CD4-positive, alpha-beta T cell treated with Interleukin-4 for 1 hour (primary cell): Measurements from ENCODE around the gene SPEM3.

ENCODE experiments used
- DNase-seq, 2 donors: peaks; one replicate each; pipeline ENCODE4 v3.0.0-alpha.2; 2020 to 2022

SPEM3 gene

DNA sequence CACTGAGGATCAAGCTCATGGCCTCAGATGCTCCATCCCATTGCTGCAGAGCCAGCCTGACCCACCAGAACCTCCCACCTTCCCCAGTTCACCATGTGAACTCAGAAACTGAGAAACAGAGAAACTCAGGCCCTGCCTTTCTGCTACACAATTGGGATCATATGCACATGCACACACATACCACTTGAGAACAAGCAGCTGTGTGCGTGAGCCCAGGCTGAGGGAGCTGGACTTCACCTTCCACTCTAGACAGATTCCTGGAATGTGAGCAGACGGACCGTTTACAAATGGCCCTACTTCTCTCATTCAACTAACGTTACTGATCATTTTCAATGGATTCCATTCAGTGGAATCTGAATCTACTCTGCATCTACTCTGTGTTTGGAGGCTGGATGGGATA lies 5.0 kb upstream of the SPEM3 start:
- DNase-seq: no peak

DNA sequence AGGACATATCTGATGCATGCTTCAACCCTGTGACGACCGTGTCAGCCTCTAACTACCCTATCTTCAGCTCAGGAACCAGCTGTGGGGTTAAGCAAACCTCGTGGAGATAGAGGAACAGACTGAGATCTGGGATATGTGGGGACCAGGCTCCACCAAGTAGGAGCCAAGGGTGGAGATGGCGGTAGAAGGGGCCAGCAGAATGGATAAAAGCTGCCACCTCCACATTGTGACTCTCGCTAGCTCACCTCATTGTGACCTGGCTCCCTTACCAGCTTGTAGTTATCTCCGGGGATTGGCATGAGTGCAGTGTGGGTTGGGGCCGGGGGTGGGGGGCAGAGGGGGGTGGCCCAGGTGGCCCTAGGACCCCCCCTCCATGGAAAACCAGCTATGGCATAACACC lies 3.3 kb upstream of the SPEM3 start, which contains the start of gene SPEM2:
SPEM2 (plus strand) TSS at position 301 of the 400 bp plus-strand sequence; CDS start at position 374, 73 bp downstream.
- DNase-seq: no peak

DNA sequence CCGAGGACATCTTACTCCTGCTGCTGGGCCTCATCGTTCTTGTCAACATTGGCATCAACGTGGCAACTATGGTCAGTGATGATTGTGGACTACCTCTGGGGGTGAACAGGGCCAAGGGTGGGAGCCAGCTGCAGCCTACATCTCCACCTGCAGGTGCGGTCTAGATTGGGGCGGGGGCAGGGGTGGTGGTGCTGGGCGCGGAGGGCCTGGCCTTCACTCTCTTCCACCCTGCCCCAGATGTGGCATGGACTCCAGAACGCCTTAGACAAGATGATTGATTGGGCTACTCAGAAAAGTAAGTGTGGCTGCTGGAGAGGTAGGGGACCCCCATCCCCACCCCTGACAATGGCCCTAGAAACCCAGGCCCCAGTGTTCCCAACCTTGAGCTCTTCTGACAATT lies 2.9 kb upstream of the SPEM3 start:
- DNase-seq: no peak

DNA sequence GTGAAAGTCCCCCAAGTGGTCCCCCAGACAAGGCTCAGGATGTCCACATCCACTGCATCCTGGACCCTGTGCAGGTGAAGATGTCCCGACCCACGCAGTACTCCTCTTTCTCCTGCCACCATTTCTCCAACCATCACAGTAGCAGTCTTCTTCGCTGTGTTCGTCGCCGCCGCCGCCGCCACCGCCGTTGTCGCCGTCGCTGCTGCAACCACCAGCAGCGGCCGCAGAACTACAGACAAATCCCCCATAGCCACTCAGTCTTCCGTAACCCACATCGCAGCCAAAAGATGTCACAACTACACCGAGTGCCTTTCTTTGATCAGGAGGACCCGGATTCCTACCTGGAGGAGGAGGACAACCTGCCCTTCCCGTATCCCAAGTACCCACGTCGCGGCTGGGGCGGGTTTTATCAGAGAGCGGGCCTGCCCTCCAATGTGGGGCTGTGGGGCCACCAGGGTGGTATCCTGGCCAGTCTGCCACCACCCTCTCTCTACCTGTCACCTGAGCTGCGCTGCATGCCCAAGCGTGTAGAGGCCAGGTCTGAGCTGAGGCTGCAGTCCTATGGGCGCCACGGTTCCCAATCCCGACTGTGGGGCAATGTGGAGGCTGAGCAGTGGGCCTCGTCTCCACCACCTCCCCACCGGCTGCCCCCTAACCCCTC lies 2.3 kb upstream of the SPEM3 start:
- DNase-seq: no peak

DNA sequence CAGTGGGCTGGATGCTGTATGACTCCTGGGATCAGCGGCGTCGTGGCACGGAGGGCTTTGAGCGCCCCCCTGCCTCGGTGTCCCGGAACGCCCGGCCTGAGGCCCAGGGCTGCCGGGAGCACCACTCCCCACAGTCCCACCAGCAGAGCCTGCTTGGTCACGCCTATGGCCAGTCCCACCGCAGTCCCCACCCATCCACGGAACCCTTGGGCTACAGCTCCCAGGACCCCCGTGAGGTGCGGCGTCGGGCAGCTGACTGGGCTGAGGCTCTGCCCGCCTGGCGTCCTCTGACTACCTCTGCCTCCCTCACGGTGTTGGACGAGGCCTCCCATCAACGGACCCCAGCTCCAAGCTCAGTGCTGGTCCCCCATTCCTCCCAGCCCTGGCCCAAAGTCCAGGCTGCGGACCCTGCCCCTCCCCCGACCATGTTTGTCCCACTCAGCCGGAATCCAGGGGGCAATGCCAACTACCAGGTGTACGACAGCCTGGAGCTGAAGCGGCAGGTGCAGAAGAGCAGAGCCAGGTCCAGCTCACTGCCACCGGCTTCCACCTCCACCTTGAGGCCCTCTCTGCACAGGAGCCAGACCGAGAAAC lies 1.7 kb upstream of the SPEM3 start:
- no peak for DNase-seq

DNA sequence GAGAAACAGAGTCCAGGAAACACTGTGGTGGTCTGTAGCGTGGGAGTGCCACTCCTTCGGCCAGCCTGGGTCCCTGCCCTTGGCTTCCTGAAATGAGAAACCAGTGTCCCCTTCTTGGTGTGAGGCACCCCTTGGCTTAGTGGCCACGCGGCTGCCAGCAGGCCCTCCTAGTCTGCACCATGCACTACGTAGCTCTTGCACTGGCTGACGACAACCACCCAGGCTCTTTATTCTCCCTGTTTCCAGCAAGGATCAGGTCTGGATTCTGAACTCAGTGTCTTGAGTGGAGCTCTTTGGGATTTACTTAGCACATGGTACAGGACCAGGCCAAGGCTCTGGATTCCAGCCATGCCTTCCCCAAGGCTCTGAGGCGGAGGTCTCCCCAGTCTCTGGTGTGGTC lies 1.1 kb upstream of the SPEM3 start:
- DNase-seq: no peak

DNA sequence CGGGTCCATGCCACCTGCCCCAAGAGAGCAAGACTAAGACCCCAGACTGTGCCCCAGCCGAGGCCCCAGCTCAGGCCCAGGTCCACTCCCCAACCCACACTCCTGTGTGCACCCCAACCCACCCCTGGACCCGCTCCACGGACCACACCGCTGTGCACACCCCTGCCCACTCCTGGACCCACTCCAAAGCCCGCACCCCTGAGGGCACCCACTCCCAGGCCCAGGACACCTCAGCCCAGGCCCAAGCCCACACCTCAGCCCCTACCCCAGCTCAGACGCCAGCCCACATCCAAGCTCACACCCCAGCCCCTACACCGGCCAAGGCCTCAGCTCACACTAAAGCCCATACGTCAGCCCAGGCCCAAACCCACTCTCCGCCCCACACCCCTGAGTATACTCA lies 1.1 kb downstream of the SPEM3 start:
- DNase-seq: no peak

DNA sequence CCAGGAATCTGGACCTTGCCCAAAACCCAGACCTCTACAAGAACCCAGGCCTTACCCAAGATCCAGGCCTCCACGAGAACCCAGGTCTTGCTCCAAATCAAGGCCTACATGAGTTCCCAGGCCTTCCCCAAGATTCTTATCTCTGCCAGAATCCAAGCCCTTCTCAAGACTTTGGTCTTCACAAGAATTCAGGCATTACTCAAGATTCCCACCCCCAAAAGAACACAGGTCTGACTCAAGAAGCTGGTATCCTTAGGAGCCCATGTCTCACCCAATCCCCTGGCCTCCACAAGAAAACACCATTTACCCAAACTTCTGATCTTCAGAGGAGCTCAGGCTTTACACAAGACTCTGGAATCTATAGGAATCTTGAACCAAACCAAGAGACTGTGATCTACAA lies 2.6 kb downstream of the SPEM3 start:
- no peak for DNase-seq

DNA sequence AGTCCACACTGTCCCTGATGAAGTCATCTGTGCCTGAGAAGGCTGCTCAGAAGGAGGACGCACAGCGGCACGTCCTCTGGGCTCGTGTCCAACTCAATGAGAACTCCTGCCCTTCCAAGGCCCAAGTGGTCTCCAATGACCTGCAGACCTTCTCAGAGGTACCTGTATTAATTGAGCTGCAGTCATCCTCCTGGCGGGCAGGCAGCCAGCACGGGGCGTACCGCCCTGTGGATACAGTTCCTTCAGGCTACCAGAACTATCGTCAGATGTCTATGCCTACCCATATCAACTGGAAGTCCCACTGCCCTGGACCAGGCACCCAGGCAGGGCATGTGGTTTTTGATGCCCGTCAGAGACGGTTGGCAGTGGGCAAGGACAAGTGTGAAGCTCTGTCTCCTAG lies 3.6 kb downstream of the SPEM3 start:
- DNase-seq: no peak

DNA sequence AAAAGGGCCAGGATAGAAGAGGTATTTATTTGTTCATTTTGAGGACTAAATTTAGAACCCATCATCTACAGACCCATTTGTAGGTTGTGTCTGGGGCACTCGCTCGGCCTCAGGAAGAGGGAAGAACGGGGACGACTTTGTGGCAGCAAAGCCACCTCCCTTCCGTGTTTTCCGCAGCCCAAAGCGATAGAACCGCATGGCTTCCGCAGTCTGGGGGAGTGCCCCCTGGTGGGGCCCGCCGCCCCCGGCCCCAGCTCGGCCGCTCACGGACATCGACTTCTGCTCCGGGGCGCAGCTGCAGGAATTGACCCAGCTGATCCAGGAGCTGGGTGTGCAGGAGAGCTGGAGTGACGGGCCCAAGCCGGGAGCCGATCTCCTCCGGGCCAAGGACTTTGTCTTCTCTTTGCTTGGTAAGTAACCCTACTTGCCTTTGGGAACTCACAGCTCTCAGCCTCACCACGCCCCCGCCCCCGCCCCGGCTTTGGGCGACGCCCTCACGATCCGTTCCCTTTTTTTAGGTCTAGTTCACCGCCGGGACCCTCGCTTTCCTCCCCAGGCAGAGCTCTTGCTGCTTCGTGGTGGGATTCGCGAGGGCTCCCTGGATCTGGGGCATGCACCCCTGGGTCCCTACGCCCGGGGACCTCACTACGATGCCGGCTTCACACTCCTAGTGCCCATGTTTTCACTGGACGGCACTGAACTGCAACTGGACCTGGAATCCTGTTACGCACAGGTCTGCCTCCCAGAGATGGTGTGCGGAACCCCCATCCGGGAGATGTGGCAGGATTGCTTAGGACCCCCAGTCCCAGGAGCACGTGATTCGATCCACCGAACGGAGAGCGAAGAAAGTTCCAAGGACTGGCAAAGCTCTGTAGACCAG lies 7.3 kb downstream of the SPEM3 start:
- DNase-seq: peak; percentile 49 to 63

DNA sequence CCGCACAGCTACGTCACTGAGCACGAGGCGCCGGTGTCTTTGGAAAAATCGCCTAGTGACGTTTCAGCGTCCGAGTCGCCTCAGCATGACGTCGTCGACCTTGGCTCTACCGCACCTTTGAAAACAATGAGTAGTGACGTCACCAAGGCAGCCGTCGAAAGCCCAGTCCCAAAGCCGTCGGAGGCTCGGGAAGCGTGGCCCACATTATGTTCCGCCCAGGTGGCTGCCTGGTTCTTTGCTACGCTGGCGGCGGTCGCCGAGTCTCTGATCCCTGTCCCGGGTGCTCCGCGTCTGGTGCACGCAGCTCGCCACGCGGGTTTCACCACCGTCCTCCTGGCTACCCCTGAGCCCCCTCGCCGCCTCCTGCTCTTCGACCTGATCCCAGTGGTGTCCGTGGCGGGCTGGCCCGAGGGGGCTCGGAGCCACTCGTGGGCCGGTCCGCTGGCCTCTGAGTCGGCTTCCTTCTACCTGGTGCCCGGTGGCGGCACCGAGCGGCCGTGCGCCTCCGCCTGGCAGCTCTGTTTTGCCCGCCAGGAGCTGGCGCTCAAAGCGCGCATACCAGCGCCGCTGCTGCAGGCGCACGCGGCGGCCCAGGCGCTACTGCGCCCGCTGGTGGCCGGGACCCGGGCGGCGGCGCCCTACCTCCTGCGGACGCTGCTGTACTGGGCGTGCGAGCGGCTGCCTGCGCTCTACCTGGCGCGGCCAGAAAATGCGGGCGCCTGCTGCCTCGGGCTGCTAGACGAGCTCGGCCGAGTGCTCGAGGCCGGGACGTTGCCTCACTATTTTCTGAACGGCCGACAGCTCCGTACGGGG lies 8.1 kb downstream of the SPEM3 start:
- DNase-seq: peak; percentile 82 to 83

DNA sequence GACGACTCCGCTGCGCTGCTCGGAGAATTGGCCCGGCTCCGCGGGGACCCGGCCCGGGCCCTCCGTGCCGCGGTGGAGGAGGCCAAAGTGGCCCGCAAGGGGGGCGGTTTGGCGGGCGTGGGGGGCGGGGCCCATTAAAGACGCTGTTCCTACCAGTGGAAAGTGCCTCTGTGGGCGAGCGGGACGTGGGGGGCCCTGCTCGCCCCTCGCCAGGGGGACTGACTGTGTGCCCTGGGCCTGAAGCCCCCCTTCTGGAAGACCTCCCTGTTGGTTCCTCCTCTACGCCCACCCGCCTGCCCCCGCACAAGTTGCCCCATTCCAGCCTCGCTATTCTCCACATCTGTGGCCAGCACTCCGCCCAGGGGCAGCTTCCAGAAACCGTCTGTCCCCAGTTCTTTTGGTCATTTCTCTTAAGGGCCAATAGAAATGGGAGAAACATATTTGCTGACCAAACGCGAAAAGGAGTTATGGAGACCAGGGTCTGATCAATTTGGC lies 8.8 kb downstream of the SPEM3 start:
- no peak for DNase-seq

DNA sequence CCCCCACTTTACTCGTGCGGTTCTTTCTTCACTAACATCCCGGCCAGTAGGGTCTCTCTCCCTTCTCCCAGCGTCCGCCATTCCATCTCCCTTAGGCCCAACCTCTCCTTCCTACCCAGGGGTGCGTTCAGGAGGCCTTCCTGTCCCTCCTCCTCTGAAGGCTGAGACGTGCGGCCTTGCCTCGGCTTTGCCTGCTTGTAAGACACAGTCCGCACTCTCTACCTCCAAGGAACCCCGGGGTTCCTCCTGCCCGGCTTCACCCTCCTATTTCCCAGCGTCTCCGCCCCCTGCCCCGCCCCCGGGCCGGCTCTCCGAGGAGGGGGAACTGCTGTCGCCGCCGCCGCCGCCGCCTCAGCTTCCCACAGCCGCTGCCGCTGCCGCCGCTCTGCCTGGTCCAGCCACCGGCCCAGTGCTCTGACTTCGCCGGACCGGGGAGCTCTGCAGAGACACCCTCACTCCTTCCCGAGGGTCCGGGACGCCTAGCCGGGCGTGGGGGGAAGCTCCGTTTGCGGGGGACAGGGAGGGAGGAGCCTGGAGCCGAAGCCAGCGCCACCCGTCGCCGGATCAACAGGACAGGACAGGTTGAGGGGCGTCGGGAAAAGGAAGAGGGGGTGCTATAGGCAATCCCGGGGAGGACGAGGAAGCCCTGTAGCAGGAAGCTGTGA lies 9.4 kb downstream of the SPEM3 start:
- peak; percentile 53 to 64 for DNase-seq

DNA sequence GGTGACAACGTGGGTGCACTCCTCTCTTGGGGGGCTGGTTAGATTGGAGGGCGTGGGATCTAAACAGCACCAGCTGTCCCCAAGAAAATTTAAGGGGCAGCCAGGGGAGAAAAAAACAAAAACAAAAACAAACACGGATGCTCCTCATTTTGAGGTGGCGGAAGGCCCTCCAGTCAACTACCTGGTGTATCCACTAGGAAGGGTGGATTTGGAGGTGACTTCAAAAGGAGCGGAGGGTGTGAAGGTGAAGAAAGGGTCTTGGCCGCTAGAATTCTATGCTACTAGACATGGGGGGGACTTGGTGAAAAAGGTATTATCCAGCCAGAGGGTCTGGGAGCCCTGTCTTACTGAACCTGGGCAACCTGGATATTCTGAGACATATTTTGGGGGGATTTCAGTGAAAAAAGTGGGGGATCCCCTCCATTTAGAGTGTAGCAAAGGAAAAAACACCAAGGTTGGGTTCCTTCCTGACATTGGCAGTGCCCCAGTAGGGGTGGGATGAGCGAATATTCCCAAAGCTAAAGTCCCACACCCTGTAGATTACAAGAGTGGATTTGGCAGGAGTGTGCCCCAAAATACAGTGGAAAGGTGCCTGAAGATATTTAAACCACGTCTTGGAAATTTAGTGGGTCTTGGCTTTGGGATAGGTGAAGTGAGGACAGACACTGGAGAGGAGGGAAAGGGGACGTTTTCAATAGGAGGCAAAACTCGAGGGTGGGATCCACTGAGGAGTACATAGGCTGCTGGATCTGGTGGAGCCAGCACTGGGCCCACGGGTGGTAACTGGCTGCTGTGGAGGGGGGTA lies 10.2 kb downstream of the SPEM3 start:
- DNase-seq: no peak

DNA sequence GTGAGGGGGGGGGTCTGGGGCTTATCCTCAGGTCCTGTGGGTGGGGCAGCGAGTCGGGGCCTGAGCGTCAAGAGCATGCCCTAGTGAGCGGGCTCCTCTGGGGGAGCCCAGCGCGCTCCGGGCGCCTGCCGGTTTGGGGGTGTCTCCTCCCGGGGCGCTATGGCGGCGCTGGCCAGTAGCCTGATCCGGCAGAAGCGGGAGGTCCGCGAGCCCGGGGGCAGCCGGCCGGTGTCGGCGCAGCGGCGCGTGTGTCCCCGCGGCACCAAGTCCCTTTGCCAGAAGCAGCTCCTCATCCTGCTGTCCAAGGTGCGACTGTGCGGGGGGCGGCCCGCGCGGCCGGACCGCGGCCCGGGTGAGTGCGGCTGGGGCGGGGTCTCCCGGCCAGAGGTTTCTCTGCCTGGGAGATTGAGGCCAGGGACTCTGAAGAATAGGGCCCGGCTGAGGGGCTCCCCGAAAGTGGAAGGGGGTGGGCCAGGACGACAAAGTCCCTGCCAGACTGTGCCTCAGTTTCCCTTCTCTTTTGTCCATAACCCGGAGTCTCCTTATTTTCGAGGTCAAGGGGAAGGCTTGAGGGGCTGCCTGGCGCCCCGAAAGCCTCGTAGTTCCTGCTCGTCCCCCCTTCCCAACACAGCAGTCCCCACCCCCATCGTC lies 10.9 kb downstream of the SPEM3 start, which contains the start of gene FGF11:
FGF11 (plus strand) TSS at position 51 of the 651 bp plus-strand sequence; CDS start at position 160, 109 bp downstream.
- no peak for DNase-seq

DNA sequence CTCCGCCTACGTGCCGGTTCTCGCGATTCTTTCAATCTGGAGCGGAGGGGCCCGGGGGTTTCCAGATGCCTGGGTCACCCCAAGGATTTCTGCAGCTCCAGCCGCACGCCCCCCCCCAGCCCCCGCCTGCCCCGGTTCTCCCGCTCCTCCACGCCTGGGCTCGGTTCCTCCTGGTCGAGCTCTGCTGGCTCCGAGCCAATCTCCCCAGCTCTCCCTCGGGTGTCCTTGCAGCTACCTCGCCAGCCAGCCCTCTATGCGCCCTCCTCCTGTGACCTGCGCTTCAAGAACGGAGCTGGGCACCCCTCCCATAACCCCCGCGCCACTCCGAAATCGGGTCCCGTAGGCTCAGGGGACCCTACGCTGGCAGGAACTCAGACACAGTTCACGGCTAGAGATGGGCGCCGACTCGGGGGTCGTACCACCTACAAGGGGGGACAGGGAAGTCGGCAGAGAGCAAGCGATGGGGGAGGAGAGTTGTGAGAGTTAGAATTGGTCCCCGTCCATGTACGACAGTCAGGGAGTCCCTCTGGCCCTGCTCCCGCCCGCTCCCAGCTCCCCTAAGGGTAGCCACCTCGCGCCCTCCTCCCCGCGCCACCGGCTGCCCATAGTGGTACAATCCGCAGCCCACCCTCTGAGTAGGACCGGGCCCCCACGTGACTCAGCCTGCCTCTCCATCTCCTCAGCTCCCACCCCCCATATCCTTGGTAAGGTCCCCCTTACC lies 11.6 kb downstream of the SPEM3 start:
- DNase-seq: peak in 1 of 2 donors; percentile 27

DNA sequence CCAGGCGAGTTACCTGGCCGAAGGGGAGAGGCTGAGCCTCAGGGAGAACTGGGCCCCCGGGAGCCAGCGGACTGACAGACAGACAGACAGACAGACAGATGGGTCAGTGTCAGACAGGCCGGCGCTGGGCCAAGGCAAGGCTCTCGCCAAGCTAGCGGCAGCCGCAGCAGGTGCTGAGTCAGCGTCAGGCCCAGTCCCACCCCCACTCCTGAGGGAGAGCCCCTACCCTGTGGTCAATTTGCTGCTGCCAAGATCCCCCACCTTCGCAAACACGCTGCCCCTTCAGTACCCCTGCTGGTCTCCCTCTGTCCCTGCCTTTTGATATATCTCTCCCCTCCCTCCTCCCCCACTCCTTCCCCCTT lies 12.2 kb downstream of the SPEM3 start:
- no peak for DNase-seq

DNA sequence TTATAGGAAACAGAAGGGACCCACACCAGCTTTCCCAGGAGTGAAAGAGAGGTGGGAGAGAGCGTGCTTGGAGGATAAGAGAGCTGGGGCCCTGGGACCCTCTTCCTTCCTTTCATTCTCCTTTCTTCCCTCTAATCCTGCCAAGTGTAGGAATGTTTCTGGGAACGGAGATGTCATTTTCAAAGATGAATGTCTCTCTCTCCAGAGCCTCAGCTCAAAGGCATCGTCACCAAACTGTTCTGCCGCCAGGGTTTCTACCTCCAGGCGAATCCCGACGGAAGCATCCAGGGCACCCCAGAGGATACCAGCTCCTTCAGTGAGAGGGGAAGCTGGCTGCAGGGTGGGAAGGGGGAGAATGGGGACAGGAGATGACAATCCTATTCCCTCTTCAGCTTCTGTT lies 12.6 kb downstream of the SPEM3 start:
- DNase-seq: no peak

DNA sequence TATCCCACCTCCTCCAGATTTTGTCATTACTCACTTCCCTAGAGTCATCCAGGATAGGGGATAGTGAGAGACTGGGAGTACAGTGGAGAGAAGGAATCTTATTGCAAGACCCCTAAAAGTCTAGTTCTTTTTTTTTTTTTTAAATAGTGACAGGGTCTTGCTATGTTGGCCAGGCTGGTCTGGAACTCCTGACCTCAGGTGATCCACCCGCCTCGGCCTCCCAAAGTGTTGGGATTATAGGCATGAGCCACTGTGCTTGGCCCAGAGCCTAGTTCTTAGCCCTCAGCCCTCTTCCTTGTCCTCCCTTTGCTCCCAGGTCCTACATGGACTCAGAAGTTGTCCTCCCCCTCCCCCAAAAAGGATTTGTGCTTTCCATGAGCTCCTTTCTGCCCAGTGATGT lies 13.5 kb downstream of the SPEM3 start:
- DNase-seq: no peak
